HG03196 (cell line): Measurements from ENCODE around the gene GRIA2.

Source experiments
- ATAC-seq: cut with Tn5 transposase; IDR thresholded peaks from one replicate; pipeline ENCODE4 v1.9.1; 2021; ENCODE audit not compliant: unreplicated experiment

The GRIA2 gene

DNA sequence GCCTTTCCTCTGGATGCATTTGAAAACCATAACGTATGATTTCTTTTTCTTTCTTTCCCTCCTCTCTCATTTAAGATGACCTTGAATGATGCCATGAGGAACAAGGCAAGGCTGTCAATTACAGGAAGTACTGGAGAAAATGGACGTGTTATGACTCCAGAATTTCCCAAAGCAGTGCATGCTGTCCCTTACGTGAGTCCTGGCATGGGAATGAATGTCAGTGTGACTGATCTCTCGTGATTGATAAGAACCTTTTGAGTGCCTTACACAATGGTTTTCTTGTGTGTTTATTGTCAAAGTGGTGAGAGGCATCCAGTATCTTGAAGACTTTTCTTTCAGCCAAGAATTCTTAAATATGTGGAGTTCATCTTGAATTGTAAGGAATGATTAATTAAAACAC lies 142.8 kb downstream of the GRIA2 start:
- ATAC-seq: no peak

- no peak for ATAC-seq
Measured at GRCh38 chr4:157372154-157372553, 151.6 kb downstream of the GRIA2 start.

DNA sequence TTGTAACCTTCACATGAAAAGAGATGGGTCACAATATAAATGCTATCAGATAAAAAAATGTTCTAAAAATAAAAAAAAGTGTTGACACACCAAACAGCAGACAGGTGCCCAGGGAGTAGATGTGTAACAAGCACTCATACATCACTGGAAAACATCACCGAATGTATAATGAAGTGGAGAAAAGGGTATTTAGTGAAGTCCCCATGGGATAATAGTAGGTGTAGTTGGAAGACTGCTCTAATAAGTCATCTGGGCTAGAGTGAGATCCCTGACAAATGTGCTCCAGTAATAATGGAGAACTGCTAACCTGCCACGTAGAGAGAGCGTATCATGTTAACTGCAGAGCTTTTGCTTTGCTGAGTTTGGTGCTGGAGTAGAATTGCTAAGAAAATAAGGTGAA lies 152.0 kb downstream of the GRIA2 start:
- ATAC-seq: no peak

DNA sequence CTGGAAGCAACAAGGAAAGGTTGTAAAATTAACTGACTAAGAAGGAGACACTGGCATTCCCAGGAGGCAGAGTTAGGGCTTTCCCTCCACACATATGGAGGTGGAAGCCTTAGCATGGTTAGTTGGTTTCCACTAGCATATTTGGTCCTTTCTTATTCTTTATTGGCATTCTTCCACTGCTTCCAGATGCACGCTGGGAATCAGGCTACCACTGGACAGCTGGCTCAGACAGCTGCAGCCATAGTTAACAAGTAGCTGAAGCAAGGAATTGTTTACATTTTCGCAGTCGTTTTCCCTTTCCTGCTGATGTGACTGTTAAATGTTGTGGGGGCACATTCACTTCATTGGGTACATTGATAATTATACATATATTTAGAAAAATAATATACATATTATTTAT lies 169.2 kb downstream of the GRIA2 start:
- no peak for ATAC-seq

GRCh38 chr4:157405070-157405469 lies 184.5 kb downstream of the GRIA2 start:
- ATAC-seq: no peak
